ENCODE results near the gene TEX22. TPM values are rescaled to one million over a fixed set of nuclear protein-coding genes. Genes with fewer than 3 reads are reported as not detected.

The TEX22 gene
- total RNA-seq, 1 donor from 2014 or later = not detected

DNA sequence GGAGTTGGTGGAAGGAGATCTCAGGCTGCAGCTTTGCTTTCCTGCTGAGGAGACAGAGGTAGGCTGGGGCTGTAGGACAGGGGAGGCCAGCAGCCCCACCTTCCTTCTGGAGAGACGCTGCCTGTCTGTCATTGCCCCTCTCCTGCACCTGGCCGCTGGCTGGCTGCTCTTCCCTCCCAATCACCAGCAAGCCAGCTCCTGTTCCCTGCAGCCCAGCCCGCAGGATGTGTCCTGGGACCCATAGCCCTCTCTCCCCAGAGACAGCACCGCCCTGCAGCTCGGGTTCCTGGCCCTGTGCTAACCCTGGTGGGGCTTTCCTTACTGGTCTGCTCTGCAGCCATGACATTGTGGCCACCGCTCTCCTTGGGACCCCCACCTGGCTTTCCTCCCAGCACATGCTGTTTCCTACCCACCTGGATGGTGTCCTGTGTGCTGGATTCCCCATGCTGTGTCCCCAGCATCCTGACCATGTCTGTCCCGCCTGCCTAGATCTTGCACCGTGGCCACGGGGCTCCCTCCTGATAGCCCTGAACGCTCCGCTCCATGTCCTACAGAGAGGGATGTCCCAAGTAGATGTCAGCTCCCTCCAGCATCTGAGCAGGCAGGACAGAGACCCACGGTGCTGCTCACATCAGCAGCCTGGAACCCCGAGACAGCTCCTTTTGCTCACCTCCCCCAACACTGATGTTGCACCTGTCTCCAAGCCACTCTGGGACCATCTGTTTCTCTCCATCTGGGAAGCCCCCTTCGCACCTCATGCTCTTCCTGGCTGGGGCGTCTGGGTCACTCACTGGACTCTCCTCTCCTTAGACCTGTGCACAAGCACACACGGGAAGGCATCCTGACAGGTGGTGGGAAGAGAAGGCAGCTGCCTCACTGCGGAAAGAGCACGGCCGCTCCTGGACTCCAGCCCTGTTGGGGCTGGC is 20.2 kb downstream of the TEX22 start:
- H3K9me3 ChIP-seq (ENCODE audit: low read depth) = no peaks in the 10 kb centered on the region
- peaks cover 28% of the 10 kb centered on the region for H3K4me1 Mint-ChIP-seq
- no peak overlapping the region for H3K27ac ChIP-seq
- peaks cover 10% of the 10 kb centered on the region for H3F3A ChIP-seq (ENCODE audit: low read depth)
- H3K79me2 ChIP-seq (ENCODE audit: low read depth) = peaks cover 45% of the 10 kb centered on the region
- TF ChIP-seq EZH2phosphoT487 (IDR thresholded peaks at IDR 0.05) (no peak), EZH2 (IDR thresholded peaks at IDR 0.05) (no peak)
- no peak overlapping the region for H3K9ac ChIP-seq
- H3K36me3 Mint-ChIP-seq = peaks cover 5% of the 10 kb centered on the region
- peak overlapping the region; percentile 98 for H3K4me2 ChIP-seq
- no peak for DNase-seq (ENCODE audit: low spot score)
- no peak overlapping the region for H2AFZ ChIP-seq (replicated peaks)
- H4K20me1 ChIP-seq (ENCODE audit: low read depth) = peaks cover 32% of the 10 kb centered on the region
- H3K27me3 Mint-ChIP-seq (ENCODE audit: insufficient read depth, low read depth) = peaks cover 5% of the 10 kb centered on the region
- H3K9me3 Mint-ChIP-seq = no peaks in the 10 kb centered on the region
- H3K4me1 ChIP-seq = peaks cover 24% of the 10 kb centered on the region
- H3K4me3 ChIP-seq = peak overlapping the region; percentile 84
- peaks cover 23% of the 10 kb centered on the region for H3K27me3 ChIP-seq
- peak overlapping the region; percentile 53 for H3K27ac Mint-ChIP-seq
- H3K4me3 Mint-ChIP-seq = peak overlapping the region; percentile 85
- H3K36me3 ChIP-seq = no peaks in the 10 kb centered on the region

DNA sequence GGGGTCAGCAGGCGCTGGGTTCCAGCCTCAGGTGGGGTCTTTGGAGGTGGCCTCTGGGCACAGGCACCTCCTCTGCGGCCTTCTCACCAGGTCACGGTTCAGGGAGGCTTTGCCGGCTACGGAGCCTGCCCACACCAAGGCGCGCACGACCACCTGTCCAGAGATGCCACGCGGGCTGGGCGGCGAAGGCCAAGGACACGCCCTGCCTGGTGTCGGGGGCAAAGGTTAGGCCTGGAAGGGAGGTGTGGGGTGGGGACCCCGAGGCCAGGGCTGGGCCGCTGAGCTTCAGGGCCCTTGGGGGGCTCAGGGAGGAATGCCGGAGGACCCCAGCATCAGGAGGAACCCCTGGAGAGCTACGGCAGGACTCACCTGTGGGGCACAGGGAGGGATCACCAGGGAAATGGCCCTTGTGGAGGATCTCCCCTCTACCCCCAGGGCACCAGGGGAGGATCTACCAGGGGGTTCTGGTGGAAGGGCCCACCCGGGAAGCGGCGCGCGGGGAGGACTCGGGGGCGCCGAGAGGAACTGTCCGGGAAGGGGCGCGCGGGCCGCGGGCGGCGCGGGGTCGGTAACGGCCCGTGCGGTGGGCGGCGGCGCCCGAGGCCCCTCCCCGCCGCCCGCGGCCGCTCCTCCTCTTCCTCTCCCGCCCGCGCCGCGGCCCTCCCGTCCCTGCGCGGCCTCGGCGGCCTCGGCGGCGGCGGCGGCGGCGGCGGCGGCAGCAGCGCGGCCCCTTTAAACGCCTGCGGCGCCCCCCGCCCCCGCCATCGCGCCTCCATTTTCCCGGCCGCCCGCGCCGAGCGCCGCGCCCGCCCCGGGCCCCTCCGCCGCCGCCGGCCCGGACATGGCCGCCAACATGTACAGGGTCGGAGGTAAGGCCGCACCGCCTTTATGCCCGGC is 21.1 kb downstream of the TEX22 start, which contains the start of gene MTA1:
Gene MTA1, plus strand, starts transcription at position 633 of the 897 bp plus-strand sequence. Its CDS starts 209 bp downstream, at position 842.
- Histone ChIP-seq H3K79me2 (ENCODE audit: low read depth) (peaks cover 54% of the 10 kb centered on the region), H2AFZ (replicated peaks) (peak within 1 kb of the TSS; percentile 92), H3K36me3 (no peaks in the 10 kb centered on the region), H3K4me1 (peaks cover 22% of the 10 kb centered on the region), H3K27ac (peak within 1 kb of the TSS; percentile 5), H3K9ac (peak within 1 kb of the TSS; percentile 34), H3K4me2 (peak within 1 kb of the TSS; percentile 98), H4K20me1 (ENCODE audit: low read depth) (peaks cover 41% of the 10 kb centered on the region), H3K4me3 (peak within 1 kb of the TSS; percentile 85), H3K27me3 (peaks cover 14% of the 10 kb centered on the region), H3K9me3 (ENCODE audit: low read depth) (no peaks in the 10 kb centered on the region), H3F3A (ENCODE audit: low read depth) (peaks cover under 1% of the 10 kb centered on the region)
- no peak for TF ChIP-seq EZH2 (IDR thresholded peaks at IDR 0.05)
- TF ChIP-seq EZH2phosphoT487 (IDR thresholded peaks at IDR 0.05) = no peak
- TF ChIP-seq, protein P1, sequence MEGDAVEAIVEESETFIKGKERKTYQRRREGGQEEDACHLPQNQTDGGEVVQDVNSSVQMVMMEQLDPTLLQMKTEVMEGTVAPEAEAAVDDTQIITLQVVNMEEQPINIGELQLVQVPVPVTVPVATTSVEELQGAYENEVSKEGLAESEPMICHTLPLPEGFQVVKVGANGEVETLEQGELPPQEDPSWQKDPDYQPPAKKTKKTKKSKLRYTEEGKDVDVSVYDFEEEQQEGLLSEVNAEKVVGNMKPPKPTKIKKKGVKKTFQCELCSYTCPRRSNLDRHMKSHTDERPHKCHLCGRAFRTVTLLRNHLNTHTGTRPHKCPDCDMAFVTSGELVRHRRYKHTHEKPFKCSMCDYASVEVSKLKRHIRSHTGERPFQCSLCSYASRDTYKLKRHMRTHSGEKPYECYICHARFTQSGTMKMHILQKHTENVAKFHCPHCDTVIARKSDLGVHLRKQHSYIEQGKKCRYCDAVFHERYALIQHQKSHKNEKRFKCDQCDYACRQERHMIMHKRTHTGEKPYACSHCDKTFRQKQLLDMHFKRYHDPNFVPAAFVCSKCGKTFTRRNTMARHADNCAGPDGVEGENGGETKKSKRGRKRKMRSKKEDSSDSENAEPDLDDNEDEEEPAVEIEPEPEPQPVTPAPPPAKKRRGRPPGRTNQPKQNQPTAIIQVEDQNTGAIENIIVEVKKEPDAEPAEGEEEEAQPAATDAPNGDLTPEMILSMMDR (IDR thresholded peaks at IDR 0.05) = no peak
- peak; percentile 83 for DNase-seq (ENCODE audit: low spot score)
- H3K27ac Mint-ChIP-seq = peak within 1 kb of the TSS; percentile 53
- H3K4me3 Mint-ChIP-seq = peak within 1 kb of the TSS; percentile 91
- no peaks in the 10 kb centered on the region for H3K9me3 Mint-ChIP-seq
- peaks cover 7% of the 10 kb centered on the region for H3K36me3 Mint-ChIP-seq
- peaks cover 30% of the 10 kb centered on the region for H3K4me1 Mint-ChIP-seq
- peaks cover 2% of the 10 kb centered on the region for H3K27me3 Mint-ChIP-seq (ENCODE audit: insufficient read depth, low read depth)

DNA sequence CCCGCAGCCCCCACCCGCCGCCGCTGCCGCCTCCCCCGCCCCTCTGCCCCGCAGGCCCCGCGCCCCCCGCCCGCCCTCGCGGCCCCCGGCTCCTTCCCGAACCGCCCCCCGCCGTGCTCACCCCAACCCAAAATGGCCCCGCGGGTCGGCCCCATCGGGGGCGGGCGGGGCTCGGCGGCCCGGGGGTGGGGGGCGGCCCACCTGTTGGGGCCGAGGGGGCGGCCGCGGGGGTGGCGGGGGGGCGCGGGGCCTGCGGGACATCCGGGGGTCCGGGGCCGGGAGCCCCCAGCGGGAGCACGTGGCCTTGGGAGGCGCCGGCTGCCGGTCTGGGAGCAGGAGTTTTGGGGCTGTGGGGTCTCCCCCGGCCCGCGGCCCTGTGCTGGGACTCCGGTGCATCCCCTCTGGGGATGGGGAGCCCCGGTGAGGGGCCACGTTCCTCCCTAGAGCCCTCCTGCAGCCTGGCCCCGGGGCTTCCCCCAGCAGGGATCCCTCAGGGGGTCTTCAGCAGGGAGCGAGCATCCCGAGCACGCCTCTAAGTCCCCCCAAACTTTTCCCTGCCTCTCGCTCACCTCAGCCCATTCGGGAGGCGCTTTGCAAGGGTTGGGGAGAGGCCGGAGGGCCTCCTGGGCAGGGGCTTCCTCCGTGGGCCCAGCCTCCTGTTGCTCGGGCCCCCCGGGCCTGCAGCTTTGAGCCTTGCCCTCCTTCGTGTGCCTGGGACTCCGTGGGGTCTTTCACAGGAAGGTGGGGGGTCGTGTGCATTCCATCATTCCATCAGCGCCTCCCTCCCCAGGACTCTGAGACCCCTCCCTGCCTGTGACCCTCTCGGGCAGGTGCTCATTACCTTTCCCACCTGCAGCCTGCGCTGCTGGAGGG is 22.0 kb downstream of the TEX22 start:
- Histone ChIP-seq H3K27ac (peak overlapping the region; percentile 5), H3F3A (ENCODE audit: low read depth) (no peaks in the 10 kb centered on the region), H4K20me1 (ENCODE audit: low read depth) (peaks cover 50% of the 10 kb centered on the region), H3K27me3 (peaks cover 9% of the 10 kb centered on the region), H3K9me3 (ENCODE audit: low read depth) (no peaks in the 10 kb centered on the region), H3K36me3 (no peaks in the 10 kb centered on the region), H3K79me2 (ENCODE audit: low read depth) (peaks cover 63% of the 10 kb centered on the region), H2AFZ (replicated peaks) (no peak overlapping the region), H3K4me1 (peaks cover 19% of the 10 kb centered on the region), H3K4me2 (peak overlapping the region; percentile 98), H3K9ac (peak overlapping the region; percentile 34), H3K4me3 (peak overlapping the region; percentile 85)
- H3K4me1 Mint-ChIP-seq = peaks cover 28% of the 10 kb centered on the region
- no peaks in the 10 kb centered on the region for H3K9me3 Mint-ChIP-seq
- peaks cover 9% of the 10 kb centered on the region for H3K36me3 Mint-ChIP-seq
- TF ChIP-seq EZH2 (IDR thresholded peaks at IDR 0.05) (no peak), EZH2phosphoT487 (IDR thresholded peaks at IDR 0.05) (no peak)
- TF ChIP-seq, protein P1 (IDR thresholded peaks at IDR 0.05) = no peak
- peak overlapping the region; percentile 91 for H3K4me3 Mint-ChIP-seq
- peak overlapping the region; percentile 86 for H3K27ac Mint-ChIP-seq
- no peak for DNase-seq (ENCODE audit: low spot score)
- no peaks in the 10 kb centered on the region for H3K27me3 Mint-ChIP-seq (ENCODE audit: insufficient read depth, low read depth)

All from neural progenitor cell (in vitro differentiated cells).